Measurements from ENCODE around the gene FNBP1.

FNBP1 gene

DNA sequence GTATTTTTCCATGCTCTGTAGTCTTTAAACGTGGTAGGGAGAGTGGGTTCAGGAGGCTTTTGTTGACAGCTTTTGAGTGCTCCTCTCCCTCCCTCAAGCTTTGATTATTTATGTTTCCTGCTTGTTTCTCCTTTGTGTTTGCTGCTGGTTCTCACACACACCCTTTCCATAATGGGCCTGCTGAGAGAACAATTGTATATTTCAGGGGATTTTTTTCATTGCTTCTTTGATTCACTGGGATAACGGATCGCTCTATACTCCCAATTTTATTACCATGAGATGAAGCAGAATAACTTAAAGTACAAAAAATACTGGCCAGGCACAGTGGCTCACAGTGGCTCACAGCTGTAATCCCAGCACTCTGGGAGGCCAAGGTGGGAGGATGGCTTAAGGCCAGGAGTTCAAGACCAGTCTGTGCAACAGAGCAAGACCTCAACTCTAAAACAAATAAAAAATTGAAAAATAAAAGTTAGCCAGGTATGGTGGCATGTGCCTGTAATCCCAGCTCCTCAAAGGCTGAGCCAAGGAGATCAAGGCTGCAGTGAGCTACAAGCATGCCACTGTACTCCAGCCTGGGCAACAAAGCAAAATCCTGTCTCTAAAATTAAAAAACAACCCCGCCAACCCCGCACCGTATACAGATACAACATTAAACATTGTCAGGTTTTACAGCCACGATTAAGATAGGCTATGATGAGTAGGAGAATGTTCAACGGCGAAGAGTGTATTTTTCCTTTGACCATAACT is 140.8 kb downstream of the FNBP1 start:
- no peak overlapping the region for H3K4me3 ChIP-seq (ENCODE audit: low read depth, low read length)
- TF ChIP-seq, protein P1, sequence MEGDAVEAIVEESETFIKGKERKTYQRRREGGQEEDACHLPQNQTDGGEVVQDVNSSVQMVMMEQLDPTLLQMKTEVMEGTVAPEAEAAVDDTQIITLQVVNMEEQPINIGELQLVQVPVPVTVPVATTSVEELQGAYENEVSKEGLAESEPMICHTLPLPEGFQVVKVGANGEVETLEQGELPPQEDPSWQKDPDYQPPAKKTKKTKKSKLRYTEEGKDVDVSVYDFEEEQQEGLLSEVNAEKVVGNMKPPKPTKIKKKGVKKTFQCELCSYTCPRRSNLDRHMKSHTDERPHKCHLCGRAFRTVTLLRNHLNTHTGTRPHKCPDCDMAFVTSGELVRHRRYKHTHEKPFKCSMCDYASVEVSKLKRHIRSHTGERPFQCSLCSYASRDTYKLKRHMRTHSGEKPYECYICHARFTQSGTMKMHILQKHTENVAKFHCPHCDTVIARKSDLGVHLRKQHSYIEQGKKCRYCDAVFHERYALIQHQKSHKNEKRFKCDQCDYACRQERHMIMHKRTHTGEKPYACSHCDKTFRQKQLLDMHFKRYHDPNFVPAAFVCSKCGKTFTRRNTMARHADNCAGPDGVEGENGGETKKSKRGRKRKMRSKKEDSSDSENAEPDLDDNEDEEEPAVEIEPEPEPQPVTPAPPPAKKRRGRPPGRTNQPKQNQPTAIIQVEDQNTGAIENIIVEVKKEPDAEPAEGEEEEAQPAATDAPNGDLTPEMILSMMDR (IDR thresholded peaks at IDR 0.05; ENCODE audit: borderline replicate concordance, insufficient read depth, low read depth, low read length), result no peak

DNA sequence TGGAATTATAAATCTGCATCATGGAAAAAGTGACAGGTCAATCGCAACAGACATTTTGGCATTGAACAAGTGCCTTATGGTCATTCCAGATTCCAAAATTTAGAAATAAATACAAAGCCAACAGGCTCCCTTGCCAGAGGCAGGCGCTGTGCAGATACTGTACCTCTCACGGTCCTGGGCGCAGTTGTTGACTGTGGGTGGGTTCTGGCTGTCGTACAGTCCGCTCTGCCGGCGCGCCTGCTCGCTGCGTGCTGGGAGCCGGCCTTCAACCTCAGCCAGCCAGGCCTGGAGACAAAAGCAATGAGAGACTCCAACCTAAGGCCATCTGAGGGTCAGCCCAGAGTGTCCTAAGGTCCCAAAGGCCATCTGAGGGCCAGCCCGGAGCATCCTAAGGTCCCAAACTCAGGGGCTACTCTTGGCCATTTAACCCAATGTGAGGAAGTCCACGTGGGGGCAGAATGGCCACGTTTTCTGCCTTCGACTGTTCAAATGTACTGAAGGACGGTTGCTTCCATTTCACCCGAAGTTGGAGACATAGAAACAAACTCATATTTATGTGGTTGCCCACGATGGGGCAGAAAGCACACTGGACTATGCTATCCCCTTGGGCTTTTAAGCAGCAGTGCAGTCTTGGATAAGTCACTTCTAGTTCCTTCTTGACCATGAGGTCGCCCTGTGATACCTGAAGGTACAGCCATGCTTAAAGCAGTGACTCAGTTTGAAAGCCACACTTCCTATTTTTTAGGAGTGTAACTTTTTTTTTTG is 142.5 kb downstream of the FNBP1 start:
- no peak overlapping the region for H3K4me3 ChIP-seq (ENCODE audit: low read depth, low read length)
- TF ChIP-seq, protein P1 (IDR thresholded peaks at IDR 0.05; ENCODE audit: borderline replicate concordance, insufficient read depth, low read depth, low read length), result no peak

DNA sequence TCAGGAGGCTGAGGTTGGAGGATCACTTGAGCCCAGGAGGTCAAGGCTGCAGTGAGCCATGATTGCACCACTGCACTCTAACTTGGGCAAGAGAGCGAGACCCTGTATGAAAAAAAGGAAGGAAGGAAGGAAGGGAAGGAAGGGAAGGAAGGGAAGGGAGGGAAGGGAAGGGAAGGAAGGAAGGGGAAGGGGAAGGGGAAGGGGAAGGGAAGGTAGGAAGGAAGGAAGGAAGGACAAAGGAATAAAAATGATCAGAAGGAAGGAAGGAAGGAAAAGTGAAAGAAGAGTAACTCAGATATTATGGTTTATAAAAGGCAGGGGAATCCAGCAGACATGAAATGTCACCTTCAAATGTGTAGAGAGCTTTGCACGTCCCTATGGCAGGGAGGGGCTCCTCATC is 143.4 kb downstream of the FNBP1 start:
- TF ChIP-seq, protein P1 (IDR thresholded peaks at IDR 0.05; ENCODE audit: borderline replicate concordance, insufficient read depth, low read depth, low read length), result no peak
- no peak overlapping the region for H3K4me3 ChIP-seq (ENCODE audit: low read depth, low read length)

DNA sequence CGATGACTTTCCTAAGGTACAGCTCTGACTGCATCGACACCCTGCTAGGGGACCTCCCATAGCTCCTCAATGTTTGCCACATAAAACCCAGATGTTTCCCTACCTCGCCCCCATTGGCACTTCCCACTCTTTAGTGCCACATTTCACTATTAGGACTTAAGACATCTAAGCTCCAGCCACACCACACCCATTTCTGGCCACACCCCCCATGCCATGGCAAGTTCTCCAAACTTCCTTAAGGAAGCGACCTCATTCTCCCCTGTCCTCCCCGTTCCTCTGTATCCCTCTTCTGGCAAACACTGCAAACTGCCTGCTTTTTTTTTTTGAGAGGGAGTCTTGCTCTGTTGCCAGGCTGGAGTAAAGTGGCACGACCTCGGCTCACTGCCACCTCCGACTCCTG is 144.8 kb downstream of the FNBP1 start:
- TF ChIP-seq, protein P1 (IDR thresholded peaks at IDR 0.05; ENCODE audit: borderline replicate concordance, insufficient read depth, low read depth, low read length), result no peak
- no peak overlapping the region for H3K4me3 ChIP-seq (ENCODE audit: low read depth, low read length)

DNA sequence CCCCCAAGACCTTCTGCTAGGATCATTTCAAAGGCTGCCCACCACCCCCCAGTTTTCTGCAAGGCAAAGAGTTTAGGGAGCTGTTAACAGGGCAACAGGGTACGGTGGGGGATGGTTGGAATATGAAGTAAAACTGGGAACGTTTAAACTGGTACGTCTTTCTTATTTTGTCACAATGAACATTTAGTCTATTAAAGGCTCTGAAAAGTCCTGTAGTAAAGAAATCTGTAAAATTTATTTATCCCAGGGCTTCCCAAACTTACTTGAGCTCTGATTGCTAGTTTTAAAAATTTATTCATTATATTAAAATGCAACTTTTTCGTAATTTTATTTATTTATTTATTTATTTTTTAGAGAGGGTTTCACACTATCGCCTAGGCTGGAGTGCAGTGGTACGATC is 145.7 kb downstream of the FNBP1 start:
- H3K4me3 ChIP-seq (ENCODE audit: low read depth, low read length), result no peak overlapping the region
- TF ChIP-seq, protein P1 (IDR thresholded peaks at IDR 0.05; ENCODE audit: borderline replicate concordance, insufficient read depth, low read depth, low read length), result no peak

DNA sequence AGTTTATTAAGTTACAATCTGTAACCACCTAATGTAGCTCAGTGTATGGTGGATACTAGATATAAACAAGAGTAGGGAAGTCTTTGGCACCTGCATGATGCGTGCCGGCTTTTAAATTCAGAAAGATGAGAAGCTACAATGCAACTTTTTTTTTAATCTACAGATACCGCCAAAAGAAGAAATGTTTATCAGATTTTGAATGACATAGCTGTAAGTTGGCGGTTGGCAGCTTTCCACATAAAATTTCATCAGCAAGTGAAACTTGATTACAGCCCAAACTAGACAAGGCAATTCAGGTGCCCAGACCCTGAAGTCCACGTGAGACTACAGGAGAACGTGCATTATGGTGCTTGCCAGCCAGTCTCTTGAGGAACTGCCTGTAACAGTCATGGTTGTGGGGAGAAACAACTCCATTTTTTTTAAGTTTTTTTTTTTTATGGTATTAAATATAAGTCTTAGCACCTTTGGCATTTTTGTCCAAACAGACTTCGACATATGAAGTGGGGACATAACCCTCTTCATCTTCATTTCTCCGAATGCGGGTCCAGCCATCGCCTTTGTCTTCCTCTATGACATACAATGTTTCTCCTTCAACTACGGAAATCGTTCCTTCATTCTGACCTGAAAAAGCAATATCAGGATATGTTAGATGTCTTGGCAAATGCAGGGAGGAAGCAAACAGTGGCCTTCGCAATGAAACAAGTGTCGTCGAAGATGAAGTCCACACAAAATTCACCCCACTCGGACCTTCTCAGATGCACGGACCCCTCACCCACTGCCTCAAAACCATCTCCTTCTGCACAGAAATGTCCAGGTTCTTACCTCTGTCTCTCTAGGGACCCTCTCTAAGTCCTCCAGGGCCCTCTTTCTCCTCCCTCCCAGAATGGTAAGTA is 147.4 kb downstream of the FNBP1 start:
- TF ChIP-seq, protein P1 (IDR thresholded peaks at IDR 0.05; ENCODE audit: borderline replicate concordance, insufficient read depth, low read depth, low read length), result no peak
- no peak overlapping the region for H3K4me3 ChIP-seq (ENCODE audit: low read depth, low read length)

Measured in GM12875 (cell line).